Activated CD4-positive, alpha-beta T cell treated with anti-CD3 and anti-CD28 coated beads, Interleukin-2, amount 50 U/mL, for 1 hour (primary cell): Measurements from ENCODE around the gene CDCA8.

ENCODE experiments used
- DNase-seq: peaks from one replicate; pipeline ENCODE4 v3.0.0-alpha.2; 2020

CDCA8 gene

DNA sequence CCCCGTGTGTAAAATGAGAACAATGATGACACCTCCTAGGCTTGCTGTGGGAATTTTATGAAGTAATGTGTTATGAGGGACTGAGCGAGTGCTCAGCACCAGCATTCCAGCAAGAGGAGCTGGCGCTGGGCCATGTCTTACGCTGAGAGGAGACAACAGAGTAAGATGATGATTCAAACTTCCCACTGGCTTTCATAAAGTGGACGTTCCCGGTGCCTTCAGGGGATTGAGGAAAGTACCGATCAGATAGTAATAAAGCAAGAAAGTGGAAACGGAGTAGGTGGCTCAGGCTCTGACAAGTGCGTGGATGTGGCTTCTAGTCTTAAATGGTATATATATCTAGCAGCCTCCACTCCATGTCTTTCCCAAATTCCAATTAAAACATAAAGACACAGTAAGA lies 48.8 kb downstream of the CDCA8 start:
- no peak for DNase-seq

- no peak for DNase-seq
Measured at GRCh38 chr1:37741662-37742061, 49.3 kb downstream of the CDCA8 start.

GRCh38 chr1:37746806-37747205 lies 54.5 kb downstream of the CDCA8 start:
- no peak for DNase-seq

DNA sequence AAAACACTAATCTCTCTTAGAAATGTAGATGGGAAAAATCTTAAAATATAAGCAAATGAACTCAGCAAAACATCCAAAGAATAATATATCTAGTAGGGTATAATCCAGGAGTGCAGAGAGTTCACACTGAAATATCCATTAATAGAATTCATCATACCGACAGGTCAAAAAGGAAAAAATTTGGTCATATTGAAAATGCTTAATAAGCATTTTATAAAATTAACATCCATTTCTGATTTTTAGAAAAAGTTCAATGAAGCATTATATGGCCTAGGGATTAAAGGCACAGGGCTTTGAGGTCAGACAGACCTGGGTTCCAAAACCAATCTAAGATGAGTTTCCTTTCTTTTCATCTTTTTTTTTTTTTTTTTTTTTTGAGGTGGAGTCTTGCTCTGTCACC lies 56.2 kb downstream of the CDCA8 start:
- no peak for DNase-seq

GRCh38 chr1:37752213-37752582 lies 59.9 kb downstream of the CDCA8 start:
- DNase-seq = no peak

DNA sequence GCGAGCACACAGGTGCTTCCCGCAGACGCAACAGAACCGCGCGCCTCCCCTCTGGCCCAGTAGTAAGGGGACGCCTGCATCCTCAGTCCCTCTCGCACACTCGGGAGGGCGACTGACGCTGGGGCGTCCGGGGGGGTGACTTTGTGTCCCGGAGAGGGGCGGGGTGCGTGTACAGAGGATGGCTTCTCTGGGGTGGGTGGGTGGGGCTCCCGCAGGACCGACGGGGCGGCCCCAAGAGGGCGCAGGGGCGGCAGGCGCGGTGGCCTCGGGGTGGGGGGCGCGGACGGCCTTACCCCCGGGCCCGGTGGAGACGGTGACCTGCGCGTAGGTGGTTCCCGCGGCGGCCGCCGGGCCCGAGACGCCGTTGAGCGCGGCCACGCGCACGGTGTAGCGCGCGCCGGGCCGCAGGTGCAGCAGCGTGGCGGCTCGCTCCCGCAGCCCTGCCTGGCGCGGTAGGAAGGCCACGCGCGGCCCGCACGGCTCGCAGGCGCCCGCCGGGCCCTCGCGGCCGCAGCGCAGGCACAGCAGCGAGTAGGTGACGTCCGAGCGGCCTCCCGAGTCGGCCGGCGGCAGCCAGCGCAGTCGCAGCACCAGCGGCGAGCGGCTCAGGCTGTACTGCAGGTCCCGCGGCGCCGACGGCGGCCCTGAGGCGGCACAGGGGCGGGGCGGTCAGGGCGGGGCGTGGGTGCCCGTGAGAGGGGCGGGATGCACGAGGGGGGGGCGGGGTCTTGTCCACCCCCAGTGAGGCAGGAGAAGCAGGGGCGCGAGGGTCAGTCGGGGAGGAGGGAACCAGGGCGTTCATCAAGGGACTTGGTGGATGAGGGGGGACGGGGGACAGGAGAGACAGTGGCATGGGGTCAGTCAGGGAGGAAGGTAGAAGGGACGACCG lies 60.5 kb downstream of the CDCA8 start:
- DNase-seq = no peak

- no peak for DNase-seq
Measured at GRCh38 chr1:37753473-37754321, 61.4 kb downstream of the CDCA8 start.

DNA sequence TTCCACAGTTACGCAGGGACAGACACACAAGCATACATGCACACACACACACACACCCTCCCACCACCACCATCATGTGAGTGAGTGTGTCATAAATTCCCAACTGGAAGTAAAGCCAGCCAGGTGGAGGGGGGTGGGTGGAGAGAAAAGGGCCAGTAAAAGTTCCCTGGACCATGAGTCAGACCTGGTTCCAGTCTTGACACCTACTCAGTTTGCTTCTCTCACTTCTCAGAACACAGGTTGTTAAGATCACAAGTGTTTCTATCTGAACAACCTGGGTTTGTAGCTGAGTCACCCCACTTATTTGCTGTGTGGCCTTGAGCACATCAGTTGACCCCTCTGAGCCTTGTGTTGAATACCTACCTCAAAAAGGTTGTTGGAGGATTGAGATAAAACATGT lies 63.0 kb downstream of the CDCA8 start:
- no peak for DNase-seq

DNA sequence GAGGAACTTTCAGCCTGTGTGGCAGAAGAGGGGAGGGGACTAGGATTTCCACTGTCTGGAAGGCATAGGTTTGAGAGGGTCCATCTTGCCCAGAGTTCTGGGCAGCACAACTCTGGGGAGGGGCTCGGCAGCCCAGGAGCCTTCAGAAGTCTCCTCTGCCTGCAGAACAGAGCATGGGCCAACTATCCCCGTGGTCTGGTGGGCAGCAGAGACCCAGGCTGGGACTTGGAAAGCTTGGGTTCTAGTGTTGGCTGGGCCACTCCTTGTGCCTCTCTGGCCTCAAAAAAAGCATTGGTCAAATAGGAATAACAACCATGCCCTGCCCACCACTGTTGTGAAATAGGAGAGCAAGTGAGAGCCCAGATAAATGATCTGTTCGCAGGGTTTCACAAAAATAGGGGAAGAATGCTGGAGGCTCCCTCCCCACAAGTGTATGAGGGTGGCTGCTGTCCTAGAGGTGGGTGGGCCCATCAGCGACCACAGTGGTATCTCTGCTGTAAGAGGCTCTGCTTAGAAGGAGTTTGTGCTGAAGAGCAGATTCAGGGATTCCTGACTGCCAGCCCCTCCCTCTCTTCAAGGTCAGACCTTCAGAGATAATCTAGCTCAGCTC lies 63.7 kb downstream of the CDCA8 start:
- no peak for DNase-seq
